ENCODE results near the gene CCNF. TPM values are rescaled to one million over a fixed set of nuclear protein-coding genes. Genes with fewer than 3 reads are reported as not detected.

Gene CCNF
- total and polyA plus RNA-seq, 2 of the 8 experiments (the other 6 are each of a cell fraction or from before 2014, with no cell fraction given): 15.4 to 54.3 TPM

DNA sequence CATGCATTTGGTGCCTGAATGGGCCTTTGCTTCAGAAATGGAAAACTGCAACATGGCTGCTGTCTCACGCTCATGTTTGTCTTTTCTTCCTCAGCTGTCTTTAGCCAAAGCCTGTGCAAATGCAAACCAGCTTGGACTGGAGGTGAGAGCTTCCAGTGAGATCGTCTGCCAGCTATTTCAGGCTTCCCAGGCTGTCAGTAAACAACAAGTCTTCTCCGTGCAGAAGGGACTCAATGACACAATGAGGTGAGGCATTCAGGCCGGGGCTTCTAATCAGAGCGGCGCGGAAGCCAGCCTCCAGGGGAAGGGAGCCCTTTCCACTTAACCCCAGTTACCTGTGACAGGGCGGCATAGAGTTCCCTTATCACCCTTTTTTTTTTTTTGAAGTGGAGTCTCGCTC lies 14.3 kb downstream of the CCNF start (continued):
- TF ChIP-seq BCL11A (IDR thresholded peaks at IDR 0.05; ENCODE audit: low read depth in 2 of 2, low read length in 2 of 2) (no peak), GTF2F1 (IDR thresholded peaks at IDR 0.05; ENCODE audit: borderline replicate concordance, low read depth, low read length) (no peak)
